ENCODE data around the gene PROZ.

- TF ChIP-seq CTCF (conservative IDR thresholded peaks at IDR 0.05 in 1 of 2, IDR thresholded peaks at IDR 0.05 in 1 of 2; ENCODE audit: extremely low read depth in 1 of 2, insufficient read depth in 1 of 2, low read depth in 1 of 2, low read length in 2 of 2) (no peak), EZH2 (IDR thresholded peaks at IDR 0.05; ENCODE audit: borderline replicate concordance, low read length) (no peak)
Observed at GRCh38 chr13:113183450-113184129, 25.1 kb downstream of the PROZ start.

All from mammary epithelial cell (primary cell).